ENCODE data around the gene F11.

Gene F11

DNA sequence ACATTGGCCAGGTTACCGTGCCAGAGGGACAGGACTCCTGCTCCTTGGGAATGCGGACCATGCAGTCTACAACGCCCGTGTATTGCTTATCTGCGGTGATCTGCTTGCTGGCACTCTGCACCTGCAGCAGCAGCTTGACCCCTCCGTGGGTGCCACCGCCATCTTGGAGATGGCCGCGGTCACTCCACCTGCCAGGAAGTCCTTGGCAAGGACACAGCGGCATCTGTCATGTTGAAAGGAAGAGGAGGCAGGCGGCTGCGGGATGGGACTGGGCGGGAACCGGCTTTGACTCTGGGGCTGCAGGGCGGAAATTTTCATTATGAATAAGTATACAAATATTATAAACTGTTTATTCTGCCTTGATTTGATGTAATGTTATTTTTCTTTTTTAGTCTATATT lies 63.4 kb downstream of the F11 start:
- no peak for ATAC-seq
- TF ChIP-seq TCF4 (CRISPR knock-in tag; IDR thresholded peaks at IDR 0.05; ENCODE audit: borderline replicate concordance) (no peak), CSDC2 (CRISPR knock-in tag; IDR thresholded peaks at IDR 0.05) (no peak), ZFP30 (CRISPR knock-in tag; IDR thresholded peaks at IDR 0.05) (no peak), TOX (CRISPR knock-in tag; IDR thresholded peaks at IDR 0.05; ENCODE audit: borderline replicate concordance) (no peak), PPARA (CRISPR knock-in tag; IDR thresholded peaks at IDR 0.05; ENCODE audit: borderline replicate concordance) (no peak), OSR1 (CRISPR knock-in tag; IDR thresholded peaks at IDR 0.05) (no peak), ZC3H10 (CRISPR knock-in tag; IDR thresholded peaks at IDR 0.05) (no peak)
- TF ChIP-seq, protein P1, sequence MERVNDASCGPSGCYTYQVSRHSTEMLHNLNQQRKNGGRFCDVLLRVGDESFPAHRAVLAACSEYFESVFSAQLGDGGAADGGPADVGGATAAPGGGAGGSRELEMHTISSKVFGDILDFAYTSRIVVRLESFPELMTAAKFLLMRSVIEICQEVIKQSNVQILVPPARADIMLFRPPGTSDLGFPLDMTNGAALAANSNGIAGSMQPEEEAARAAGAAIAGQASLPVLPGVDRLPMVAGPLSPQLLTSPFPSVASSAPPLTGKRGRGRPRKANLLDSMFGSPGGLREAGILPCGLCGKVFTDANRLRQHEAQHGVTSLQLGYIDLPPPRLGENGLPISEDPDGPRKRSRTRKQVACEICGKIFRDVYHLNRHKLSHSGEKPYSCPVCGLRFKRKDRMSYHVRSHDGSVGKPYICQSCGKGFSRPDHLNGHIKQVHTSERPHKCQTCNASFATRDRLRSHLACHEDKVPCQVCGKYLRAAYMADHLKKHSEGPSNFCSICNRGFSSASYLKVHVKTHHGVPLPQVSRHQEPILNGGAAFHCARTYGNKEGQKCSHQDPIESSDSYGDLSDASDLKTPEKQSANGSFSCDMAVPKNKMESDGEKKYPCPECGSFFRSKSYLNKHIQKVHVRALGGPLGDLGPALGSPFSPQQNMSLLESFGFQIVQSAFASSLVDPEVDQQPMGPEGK (CRISPR knock-in tag; IDR thresholded peaks at IDR 0.05; ENCODE audit: borderline replicate concordance): no peak
- TF ChIP-seq, protein P2, sequence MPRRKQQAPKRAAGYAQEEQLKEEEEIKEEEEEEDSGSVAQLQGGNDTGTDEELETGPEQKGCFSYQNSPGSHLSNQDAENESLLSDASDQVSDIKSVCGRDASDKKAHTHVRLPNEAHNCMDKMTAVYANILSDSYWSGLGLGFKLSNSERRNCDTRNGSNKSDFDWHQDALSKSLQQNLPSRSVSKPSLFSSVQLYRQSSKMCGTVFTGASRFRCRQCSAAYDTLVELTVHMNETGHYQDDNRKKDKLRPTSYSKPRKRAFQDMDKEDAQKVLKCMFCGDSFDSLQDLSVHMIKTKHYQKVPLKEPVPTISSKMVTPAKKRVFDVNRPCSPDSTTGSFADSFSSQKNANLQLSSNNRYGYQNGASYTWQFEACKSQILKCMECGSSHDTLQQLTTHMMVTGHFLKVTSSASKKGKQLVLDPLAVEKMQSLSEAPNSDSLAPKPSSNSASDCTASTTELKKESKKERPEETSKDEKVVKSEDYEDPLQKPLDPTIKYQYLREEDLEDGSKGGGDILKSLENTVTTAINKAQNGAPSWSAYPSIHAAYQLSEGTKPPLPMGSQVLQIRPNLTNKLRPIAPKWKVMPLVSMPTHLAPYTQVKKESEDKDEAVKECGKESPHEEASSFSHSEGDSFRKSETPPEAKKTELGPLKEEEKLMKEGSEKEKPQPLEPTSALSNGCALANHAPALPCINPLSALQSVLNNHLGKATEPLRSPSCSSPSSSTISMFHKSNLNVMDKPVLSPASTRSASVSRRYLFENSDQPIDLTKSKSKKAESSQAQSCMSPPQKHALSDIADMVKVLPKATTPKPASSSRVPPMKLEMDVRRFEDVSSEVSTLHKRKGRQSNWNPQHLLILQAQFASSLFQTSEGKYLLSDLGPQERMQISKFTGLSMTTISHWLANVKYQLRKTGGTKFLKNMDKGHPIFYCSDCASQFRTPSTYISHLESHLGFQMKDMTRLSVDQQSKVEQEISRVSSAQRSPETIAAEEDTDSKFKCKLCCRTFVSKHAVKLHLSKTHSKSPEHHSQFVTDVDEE (CRISPR knock-in tag; IDR thresholded peaks at IDR 0.05): no peak

DNA sequence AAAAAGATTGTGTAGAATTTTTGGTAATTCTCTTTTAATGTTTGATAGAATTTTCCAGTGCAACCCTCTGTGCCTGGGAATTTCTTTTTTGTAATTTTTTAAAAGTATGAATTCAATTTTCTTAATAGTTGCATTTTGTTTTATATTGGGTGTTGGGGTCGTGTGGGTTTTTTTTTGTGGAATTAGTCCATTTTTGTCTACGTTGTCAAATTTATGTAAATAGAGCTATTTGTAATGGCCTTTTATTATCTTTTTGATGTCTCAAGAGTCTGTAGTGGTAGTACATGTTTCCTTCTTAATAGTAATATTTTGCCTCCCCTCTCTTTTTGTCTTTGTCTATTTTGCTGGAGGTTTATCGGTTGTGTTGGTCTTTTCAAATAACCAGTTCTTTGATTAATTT lies 64.4 kb downstream of the F11 start:
- ATAC-seq: no peak
- TF ChIP-seq, protein P3, sequence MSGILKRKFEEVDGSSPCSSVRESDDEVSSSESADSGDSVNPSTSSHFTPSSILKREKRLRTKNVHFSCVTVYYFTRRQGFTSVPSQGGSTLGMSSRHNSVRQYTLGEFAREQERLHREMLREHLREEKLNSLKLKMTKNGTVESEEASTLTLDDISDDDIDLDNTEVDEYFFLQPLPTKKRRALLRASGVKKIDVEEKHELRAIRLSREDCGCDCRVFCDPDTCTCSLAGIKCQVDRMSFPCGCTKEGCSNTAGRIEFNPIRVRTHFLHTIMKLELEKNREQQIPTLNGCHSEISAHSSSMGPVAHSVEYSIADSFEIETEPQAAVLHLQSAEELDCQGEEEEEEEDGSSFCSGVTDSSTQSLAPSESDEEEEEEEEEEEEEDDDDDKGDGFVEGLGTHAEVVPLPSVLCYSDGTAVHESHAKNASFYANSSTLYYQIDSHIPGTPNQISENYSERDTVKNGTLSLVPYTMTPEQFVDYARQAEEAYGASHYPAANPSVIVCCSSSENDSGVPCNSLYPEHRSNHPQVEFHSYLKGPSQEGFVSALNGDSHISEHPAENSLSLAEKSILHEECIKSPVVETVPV (CRISPR knock-in tag; IDR thresholded peaks at IDR 0.05): no peak
- TF ChIP-seq ZFP3 (CRISPR knock-in tag; IDR thresholded peaks at IDR 0.05): no peak

DNA sequence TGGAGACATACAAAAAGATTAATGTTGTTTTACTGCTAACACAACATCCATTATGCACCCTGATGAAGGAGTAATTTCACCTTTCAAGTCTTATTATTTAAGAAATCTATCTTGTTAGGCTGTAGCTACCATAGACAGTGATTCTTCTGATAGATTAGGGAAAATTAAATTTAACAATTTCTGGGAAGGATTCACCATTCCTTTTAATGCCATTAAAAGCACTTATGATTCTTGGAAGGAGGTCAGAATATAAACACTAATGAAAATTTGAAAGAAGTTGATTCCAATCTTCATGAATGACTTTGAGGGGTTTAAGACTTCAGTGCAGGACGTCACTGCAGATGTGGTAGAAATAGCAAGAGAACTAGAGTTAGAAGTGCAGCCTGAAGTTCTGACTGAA lies 69.8 kb downstream of the F11 start:
- TF ChIP-seq ISL1 (CRISPR knock-in tag; IDR thresholded peaks at IDR 0.05) (peak; percentile 88), GLIS3 (CRISPR knock-in tag; IDR thresholded peaks at IDR 0.05) (no peak)
- ATAC-seq: no peak
